ENCODE results near the gene NOTCH1. TPM values are rescaled to one million over a fixed set of nuclear protein-coding genes. Genes with fewer than 3 reads are reported as not detected.

NOTCH1 gene
- total and polyA plus RNA-seq, 2 of the 13 experiments (the other 11 are each of a cell fraction or from before 2014, with no cell fraction given), result 0.09 to 0.35 TPM

DNA sequence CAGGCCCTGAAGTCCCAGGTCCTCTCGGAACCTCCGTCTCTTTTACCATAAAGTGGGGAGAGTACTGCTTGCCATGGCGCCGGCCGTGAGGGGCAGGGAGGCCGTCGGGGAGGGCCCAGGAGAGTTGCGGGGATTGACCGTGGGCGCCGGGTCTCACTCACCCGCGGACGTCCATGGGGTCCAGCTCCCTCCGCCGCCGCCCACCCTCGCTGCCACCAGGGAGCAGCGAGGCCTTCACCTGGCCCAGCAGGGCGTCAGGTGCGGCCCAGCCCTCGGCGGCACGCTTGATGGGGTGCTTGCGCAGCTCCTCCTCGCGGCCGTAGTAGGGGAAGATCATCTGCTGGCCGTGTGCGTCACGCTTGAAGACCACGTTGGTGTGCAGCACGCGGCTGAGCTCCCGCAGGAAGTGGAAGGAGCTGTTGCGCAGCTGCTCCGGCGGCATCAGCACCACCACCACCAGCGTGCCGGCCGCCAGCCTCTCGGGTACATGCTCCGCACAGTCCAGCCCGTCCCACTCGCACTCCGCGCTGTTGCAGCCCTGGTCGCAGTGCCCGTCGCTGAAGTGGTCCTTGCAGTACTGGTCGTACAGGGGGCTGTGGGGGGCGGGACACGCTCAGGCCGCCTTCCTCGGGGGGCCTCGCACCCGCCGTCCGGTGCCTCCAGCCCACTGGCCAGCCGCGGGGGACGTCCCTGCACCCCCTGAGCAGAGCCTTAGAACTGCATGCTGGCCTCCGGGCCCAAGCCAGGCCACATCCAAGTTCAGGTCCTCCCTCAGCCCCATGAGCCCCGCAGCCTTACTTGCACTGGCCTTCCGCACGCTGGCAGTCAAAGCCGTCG, 41.1 kb downstream of the NOTCH1 start:
- H3K79me2 ChIP-seq (ENCODE audit: insufficient read depth, low read length), result no peaks in the 10 kb centered on the region
- ChIA-PET CTCF (ENCODE audit: low intra/inter-chr PET ratio, low total read pairs) (no interaction called here), POLR2A (no interaction called here)
- H3K4me3 ChIP-seq (replicated peaks in 1 of 3; ENCODE audit: insufficient read depth in 1 of 3, low read depth in 2 of 3, low read length in 3 of 3), result no peak overlapping the region
- no peaks in the 10 kb centered on the region for H3K4me1 ChIP-seq (ENCODE audit: insufficient read depth, low read length)
- 95% methylated on average over 31 of the region's 68 CpGs for WGBS (ENCODE audit: low lambda C conversion rate)
- no peak for ATAC-seq
- H3K36me3 ChIP-seq (replicated peaks in 1 of 2; ENCODE audit: control insufficient read depth in 1 of 2, insufficient read depth in 2 of 2, low read length in 2 of 2), result no peaks in the 10 kb centered on the region
- no peak for DNase-seq (ENCODE audit: low spot score)
- H2AFZ ChIP-seq (ENCODE audit: low read length), result no peak overlapping the region
- H3K9ac ChIP-seq (ENCODE audit: insufficient read depth, low read depth, low read length), result no peak overlapping the region
- BruUV-seq (replicated peaks), result no TSS peak
- intact Hi-C loops (cut with micrococcal nuclease; ENCODE audit: unreplicated experiment) (no loop called here), in situ Hi-C loops (cut with HindIII; ENCODE audit: extremely low pct_ligation_motif_present, low pct_unique_long_range_greater_than_20kb) (no loop called here)
- H3K9me3 ChIP-seq (ENCODE audit: low read length), result no peaks in the 10 kb centered on the region
- H3K27me3 ChIP-seq (ENCODE audit: control insufficient read depth in 1 of 2, insufficient read depth in 2 of 2, low read length in 2 of 2), result no peaks in the 10 kb centered on the region
- FAIRE-seq, result no peak
- no peaks in the 10 kb centered on the region for H4K20me1 ChIP-seq (ENCODE audit: insufficient read depth, low read length)
- no peak overlapping the region for H3K4me2 ChIP-seq (ENCODE audit: low read depth, low read length)
- TF ChIP-seq HOXA7 (CRISPR knock-in tag; IDR thresholded peaks at IDR 0.05), result no peak
- TF ChIP-seq, protein P1, sequence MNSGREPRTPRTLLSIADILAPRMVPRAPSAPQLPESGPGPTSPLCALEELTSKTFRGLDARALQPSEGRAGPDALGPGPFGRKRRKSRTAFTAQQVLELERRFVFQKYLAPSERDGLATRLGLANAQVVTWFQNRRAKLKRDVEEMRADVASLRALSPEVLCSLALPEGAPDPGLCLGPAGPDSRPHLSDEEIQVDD (CRISPR knock-in tag; IDR thresholded peaks at IDR 0.05; ENCODE audit: borderline replicate concordance), result no peak
- no peak for TF ChIP-seq ZNF572 (CRISPR knock-in tag; IDR thresholded peaks at IDR 0.05)
- no peak for TF ChIP-seq CBX1 (IDR thresholded peaks at IDR 0.05; ENCODE audit: low read depth)
- no peak for TF ChIP-seq ZNF530 (CRISPR knock-in tag; IDR thresholded peaks at IDR 0.05; ENCODE audit: low read depth)
- no peak for TF ChIP-seq HDAC1 (CRISPR knock-in tag; IDR thresholded peaks at IDR 0.05)
- TF ChIP-seq BCL6 (CRISPR knock-in tag; IDR thresholded peaks at IDR 0.05), result no peak
- TF ChIP-seq NCOA1 (CRISPR knock-in tag; IDR thresholded peaks at IDR 0.05), result no peak
- no peak for TF ChIP-seq ZFP36L1 (CRISPR knock-in tag; IDR thresholded peaks at IDR 0.05)
- no peak for TF ChIP-seq GPN1 (CRISPR knock-in tag; IDR thresholded peaks at IDR 0.05; ENCODE audit: borderline replicate concordance)
- TF ChIP-seq, protein P2, sequence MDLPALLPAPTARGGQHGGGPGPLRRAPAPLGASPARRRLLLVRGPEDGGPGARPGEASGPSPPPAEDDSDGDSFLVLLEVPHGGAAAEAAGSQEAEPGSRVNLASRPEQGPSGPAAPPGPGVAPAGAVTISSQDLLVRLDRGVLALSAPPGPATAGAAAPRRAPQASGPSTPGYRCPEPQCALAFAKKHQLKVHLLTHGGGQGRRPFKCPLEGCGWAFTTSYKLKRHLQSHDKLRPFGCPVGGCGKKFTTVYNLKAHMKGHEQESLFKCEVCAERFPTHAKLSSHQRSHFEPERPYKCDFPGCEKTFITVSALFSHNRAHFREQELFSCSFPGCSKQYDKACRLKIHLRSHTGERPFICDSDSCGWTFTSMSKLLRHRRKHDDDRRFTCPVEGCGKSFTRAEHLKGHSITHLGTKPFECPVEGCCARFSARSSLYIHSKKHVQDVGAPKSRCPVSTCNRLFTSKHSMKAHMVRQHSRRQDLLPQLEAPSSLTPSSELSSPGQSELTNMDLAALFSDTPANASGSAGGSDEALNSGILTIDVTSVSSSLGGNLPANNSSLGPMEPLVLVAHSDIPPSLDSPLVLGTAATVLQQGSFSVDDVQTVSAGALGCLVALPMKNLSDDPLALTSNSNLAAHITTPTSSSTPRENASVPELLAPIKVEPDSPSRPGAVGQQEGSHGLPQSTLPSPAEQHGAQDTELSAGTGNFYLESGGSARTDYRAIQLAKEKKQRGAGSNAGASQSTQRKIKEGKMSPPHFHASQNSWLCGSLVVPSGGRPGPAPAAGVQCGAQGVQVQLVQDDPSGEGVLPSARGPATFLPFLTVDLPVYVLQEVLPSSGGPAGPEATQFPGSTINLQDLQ (CRISPR knock-in tag; IDR thresholded peaks at IDR 0.05), result no peak
- no peak for TF ChIP-seq ZFP62 (CRISPR knock-in tag; IDR thresholded peaks at IDR 0.05)
- no peak for TF ChIP-seq TCF7 (IDR thresholded peaks at IDR 0.05; ENCODE audit: low read depth)
- TF ChIP-seq, protein P3, sequence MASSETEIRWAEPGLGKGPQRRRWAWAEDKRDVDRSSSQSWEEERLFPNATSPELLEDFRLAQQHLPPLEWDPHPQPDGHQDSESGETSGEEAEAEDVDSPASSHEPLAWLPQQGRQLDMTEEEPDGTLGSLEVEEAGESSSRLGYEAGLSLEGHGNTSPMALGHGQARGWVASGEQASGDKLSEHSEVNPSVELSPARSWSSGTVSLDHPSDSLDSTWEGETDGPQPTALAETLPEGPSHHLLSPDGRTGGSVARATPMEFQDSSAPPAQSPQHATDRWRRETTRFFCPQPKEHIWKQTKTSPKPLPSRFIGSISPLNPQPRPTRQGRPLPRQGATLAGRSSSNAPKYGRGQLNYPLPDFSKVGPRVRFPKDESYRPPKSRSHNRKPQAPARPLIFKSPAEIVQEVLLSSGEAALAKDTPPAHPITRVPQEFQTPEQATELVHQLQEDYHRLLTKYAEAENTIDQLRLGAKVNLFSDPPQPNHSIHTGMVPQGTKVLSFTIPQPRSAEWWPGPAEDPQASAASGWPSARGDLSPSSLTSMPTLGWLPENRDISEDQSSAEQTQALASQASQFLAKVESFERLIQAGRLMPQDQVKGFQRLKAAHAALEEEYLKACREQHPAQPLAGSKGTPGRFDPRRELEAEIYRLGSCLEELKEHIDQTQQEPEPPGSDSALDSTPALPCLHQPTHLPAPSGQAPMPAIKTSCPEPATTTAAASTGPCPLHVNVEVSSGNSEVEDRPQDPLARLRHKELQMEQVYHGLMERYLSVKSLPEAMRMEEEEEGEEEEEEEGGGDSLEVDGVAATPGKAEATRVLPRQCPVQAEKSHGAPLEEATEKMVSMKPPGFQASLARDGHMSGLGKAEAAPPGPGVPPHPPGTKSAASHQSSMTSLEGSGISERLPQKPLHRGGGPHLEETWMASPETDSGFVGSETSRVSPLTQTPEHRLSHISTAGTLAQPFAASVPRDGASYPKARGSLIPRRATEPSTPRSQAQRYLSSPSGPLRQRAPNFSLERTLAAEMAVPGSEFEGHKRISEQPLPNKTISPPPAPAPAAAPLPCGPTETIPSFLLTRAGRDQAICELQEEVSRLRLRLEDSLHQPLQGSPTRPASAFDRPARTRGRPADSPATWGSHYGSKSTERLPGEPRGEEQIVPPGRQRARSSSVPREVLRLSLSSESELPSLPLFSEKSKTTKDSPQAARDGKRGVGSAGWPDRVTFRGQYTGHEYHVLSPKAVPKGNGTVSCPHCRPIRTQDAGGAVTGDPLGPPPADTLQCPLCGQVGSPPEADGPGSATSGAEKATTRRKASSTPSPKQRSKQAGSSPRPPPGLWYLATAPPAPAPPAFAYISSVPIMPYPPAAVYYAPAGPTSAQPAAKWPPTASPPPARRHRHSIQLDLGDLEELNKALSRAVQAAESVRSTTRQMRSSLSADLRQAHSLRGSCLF (CRISPR knock-in tag; IDR thresholded peaks at IDR 0.05; ENCODE audit: borderline replicate concordance), result no peak
- no peak for TF ChIP-seq ZNF468 (CRISPR knock-in tag; IDR thresholded peaks at IDR 0.05)
- no peak for TF ChIP-seq ZNF615 (CRISPR knock-in tag; IDR thresholded peaks at IDR 0.05; ENCODE audit: borderline replicate concordance)
- TF ChIP-seq GTF3A (CRISPR knock-in tag; conservative IDR thresholded peaks at IDR 0.05), result no peak
- no peak for TF ChIP-seq ZNF629 (CRISPR knock-in tag; conservative IDR thresholded peaks at IDR 0.05)
- H3K27ac ChIP-seq (ENCODE audit: extremely low read length, insufficient read depth, low read length), result no peak overlapping the region
